BE2C (cell line): ENCODE data around the gene PPIF.

Experiments used
- DNase-seq: peaks from one replicate; pipeline ENCODE4 v3.0.0-alpha.2; 2020
- H3K27me3 ChIP-seq: fragments of 250-450 bp; sonication (Bioruptor Pico); 2 replicates; pipeline ENCODE4 v1.5.1; 2020; ENCODE audit warnings: mild to moderate bottlenecking
- H3K36me3 ChIP-seq: fragments of 250-450 bp; sonication (Bioruptor Pico); 2 replicates; pipeline ENCODE4 v1.5.1; 2020; ENCODE audit warnings: mild to moderate bottlenecking
- H3K4me1 ChIP-seq: fragments of 250-450 bp; sonication (Bioruptor Pico); 2 replicates; pipeline ENCODE4 v1.5.1; 2020
- H3K4me3 ChIP-seq: 2 replicates; pipeline ENCODE4 v1.5.1; 2011; ENCODE audit warnings: low read depth, low read length
- H3K9me3 ChIP-seq: fragments of 250-450 bp; sonication (Bioruptor Pico); 2 replicates; pipeline ENCODE4 v1.5.1; 2020
- TF ChIP-seq, protein P1 (sequence below): IDR thresholded peaks from 2 replicates; pipeline ENCODE4 v1.5.1; 2012; ENCODE audit warnings: mild to moderate bottlenecking, low read depth, low read length

Gene PPIF

GRCh38 chr10:79391231-79392019 lies 44.2 kb downstream of the PPIF start:
- TF ChIP-seq, protein P1, sequence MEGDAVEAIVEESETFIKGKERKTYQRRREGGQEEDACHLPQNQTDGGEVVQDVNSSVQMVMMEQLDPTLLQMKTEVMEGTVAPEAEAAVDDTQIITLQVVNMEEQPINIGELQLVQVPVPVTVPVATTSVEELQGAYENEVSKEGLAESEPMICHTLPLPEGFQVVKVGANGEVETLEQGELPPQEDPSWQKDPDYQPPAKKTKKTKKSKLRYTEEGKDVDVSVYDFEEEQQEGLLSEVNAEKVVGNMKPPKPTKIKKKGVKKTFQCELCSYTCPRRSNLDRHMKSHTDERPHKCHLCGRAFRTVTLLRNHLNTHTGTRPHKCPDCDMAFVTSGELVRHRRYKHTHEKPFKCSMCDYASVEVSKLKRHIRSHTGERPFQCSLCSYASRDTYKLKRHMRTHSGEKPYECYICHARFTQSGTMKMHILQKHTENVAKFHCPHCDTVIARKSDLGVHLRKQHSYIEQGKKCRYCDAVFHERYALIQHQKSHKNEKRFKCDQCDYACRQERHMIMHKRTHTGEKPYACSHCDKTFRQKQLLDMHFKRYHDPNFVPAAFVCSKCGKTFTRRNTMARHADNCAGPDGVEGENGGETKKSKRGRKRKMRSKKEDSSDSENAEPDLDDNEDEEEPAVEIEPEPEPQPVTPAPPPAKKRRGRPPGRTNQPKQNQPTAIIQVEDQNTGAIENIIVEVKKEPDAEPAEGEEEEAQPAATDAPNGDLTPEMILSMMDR, result no peak
- Histone ChIP-seq H3K4me3 (no peak overlapping the region), H3K4me1 (no peaks in the 10 kb centered on the region), H3K9me3 (no peaks in the 10 kb centered on the region), H3K27me3 (no peaks in the 10 kb centered on the region), H3K36me3 (no peaks in the 10 kb centered on the region)
- no peak for DNase-seq

- DNase-seq, result no peak
- Histone ChIP-seq H3K27me3 (no peaks in the 10 kb centered on the region), H3K36me3 (no peaks in the 10 kb centered on the region), H3K4me1 (no peaks in the 10 kb centered on the region), H3K4me3 (no peak overlapping the region), H3K9me3 (no peaks in the 10 kb centered on the region)
- TF ChIP-seq, protein P1, result no peak
Observed at GRCh38 chr10:79392020-79392398, 44.7 kb downstream of the PPIF start.

DNA sequence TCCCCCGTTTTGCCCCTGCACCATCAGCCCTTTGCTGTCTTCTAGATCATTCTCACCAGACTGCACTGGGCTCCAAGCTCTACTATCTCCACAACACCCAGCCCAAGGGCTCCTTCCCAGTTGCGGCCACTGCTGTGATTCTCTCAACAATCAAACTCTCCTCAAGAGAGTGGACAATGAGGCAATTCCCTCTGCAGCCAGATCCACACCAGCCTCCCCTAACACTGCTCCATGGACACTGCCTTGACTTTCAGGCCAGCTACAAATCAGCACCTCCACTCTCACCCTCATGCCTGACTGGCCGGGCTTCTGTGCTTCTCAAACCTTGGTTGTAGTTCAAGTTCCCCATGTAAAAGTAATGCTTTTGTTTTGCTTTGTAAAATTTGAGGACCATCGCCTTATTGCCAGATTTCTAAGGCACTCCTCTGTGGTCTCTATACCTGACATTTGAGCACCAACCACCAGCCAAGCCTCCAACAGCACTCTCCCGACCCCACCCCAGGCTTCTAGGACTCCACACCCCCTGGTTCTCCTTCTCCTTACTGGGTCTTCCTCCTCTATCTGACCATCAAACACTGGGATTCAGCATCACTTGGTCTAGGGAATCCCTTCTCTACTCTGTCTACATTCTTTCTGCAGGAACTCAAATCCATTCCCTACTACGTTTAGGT lies 45.4 kb downstream of the PPIF start:
- Histone ChIP-seq H3K27me3 (no peaks in the 10 kb centered on the region), H3K36me3 (no peaks in the 10 kb centered on the region), H3K9me3 (no peaks in the 10 kb centered on the region), H3K4me3 (no peak overlapping the region), H3K4me1 (0 out of 2 replicates have a peak, but pooled peaks cover 2% of the 10 kb centered on the region)
- TF ChIP-seq, protein P1, result no peak
- DNase-seq, result no peak

- no peaks in the 10 kb centered on the region for H3K27me3 ChIP-seq
- TF ChIP-seq, protein P1, result no peak
- peaks cover 6% of the 10 kb centered on the region for H3K4me1 ChIP-seq
- H3K4me3 ChIP-seq, result no peak overlapping the region
- no peak for DNase-seq
- H3K9me3 ChIP-seq, result no peaks in the 10 kb centered on the region
- no peaks in the 10 kb centered on the region for H3K36me3 ChIP-seq
Observed at GRCh38 chr10:79393221-79393923, 46.1 kb downstream of the PPIF start.

DNA sequence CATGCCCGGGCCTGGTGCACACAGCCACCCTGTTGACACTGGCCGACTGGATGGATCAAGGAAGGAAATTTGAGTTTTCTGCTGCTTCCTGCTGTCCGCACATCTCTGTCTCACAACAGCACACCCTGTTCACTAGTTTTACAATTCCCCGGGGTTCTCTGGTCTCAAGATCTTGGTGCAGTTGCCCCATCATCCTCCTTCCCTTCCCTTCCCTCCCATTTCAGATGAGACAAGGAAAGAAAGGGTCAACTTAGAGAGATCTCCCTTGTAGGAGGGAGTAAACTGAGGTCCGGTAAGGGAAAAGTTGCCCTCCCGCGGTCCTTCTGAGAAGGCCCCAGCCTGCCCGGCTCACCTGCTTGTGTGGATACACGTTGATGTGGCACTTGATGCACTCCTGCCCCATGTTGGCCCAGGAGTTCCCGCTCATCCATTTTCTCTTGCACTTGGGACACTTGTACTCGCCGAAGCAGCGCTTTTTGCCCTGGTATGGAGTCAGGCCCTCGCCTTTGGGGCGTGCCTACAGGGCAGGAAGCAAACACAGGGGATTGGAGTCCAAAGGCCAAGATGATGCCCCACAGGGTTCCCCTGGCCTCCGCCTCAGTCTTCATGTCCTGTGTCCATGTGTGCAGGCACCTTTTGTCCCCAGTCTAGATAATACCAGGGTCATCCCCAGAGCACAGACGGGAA lies 46.8 kb downstream of the PPIF start:
- TF ChIP-seq, protein P1, result no peak
- H3K27me3 ChIP-seq, result no peaks in the 10 kb centered on the region
- H3K4me3 ChIP-seq, result no peak overlapping the region
- no peaks in the 10 kb centered on the region for H3K36me3 ChIP-seq
- H3K4me1 ChIP-seq, result peaks cover 10% of the 10 kb centered on the region
- H3K9me3 ChIP-seq, result no peaks in the 10 kb centered on the region
- no peak for DNase-seq
